ENCODE data around the gene FAM168A. TPM values are rescaled to one million over a fixed set of nuclear protein-coding genes. Genes with fewer than 3 reads are reported as not detected.

Gene FAM168A
- polyA plus RNA-seq, 5 donors = 32.8 to 41.7 (median 38.3) TPM

DNA sequence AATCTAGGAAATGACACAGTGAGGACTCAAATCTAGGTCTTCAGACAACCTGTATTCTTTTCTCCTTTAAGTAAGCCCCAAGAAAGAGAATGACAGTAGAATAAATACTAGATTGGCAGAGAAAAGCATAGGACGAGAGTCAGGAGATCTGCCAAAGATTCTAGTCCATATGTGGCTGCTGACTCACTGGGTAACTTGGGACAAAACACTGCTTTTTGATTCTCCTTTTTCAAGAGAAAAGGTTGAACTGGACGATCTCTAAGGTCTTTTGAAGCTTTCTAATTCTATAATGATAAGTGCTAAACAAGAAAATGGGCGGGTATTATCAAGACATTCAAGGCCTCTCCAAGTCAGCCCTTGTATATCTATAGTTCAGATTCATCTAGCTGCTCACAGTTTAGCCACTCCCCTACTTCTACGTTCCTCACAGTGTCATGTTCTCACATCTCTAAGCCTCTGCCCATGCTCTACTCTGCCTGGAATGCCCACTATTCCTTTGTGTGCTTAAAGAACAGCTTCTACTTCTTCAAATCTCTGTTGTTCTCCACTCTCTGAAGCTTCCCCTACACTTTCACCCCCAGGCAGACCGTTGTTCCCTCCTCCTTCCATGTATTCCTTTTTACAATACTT lies 168.7 kb downstream of the FAM168A start:
- DNase-seq = no peak

GRCh38 chr11:73428699-73429098 lies 169.2 kb downstream of the FAM168A start:
- no peak for DNase-seq

DNA sequence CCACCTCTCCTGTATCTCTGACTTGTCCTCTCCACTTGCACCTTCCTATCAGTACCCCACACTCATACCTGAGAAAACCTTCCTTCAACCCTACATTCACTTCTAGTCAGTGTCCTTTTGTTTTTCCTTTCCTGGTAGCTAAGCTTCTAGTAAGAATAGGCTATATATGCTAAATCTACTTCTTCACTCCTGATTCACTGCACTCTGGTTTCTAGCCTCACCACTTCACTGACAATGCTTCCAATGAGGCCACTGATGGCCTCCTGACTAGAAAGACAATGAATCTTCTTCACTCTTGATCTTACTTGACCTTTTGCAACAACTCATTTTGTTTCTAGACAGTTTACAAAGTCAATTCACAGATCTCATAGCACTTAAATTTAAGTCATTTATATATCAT lies 169.7 kb downstream of the FAM168A start:
- no peak for DNase-seq

GRCh38 chr11:73426219-73426850 lies 171.6 kb downstream of the FAM168A start:
- no peak for DNase-seq

GRCh38 chr11:73425108-73425507 lies 172.8 kb downstream of the FAM168A start:
- no peak for DNase-seq

- DNase-seq = no peak
Observed at GRCh38 chr11:73423506-73423905, 174.4 kb downstream of the FAM168A start.

GRCh38 chr11:73422886-73423285 lies 175.0 kb downstream of the FAM168A start:
- no peak for DNase-seq

- no peak for DNase-seq
Observed at GRCh38 chr11:73420136-73420535, 177.8 kb downstream of the FAM168A start.

DNA sequence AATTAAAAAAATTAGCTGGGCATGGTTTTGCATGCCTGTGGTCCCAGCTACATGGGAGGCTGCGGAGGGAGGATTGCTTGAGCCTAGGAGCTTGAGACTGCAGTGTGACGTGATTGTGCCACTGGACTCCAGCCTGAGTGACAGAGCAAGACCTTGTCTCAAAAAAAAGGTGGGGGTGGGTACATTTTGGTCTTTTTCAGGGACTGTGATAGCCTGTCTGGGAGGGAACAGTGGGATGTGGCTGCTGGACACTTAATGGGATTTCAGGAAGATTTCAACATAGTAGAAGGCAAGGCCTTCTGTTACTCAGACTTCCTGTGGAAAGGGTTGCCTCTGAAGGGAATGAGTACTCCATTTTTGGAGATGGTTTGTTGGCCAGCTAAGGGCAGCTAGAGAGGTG lies 181.1 kb downstream of the FAM168A start:
- DNase-seq = no peak

GRCh38 chr11:73415854-73416615 lies 181.9 kb downstream of the FAM168A start:
- DNase-seq = no peak

GRCh38 chr11:73414977-73415651 lies 182.8 kb downstream of the FAM168A start:
- DNase-seq = no peak

- DNase-seq = no peak
Observed at GRCh38 chr11:73413256-73413655, 184.7 kb downstream of the FAM168A start.

DNA sequence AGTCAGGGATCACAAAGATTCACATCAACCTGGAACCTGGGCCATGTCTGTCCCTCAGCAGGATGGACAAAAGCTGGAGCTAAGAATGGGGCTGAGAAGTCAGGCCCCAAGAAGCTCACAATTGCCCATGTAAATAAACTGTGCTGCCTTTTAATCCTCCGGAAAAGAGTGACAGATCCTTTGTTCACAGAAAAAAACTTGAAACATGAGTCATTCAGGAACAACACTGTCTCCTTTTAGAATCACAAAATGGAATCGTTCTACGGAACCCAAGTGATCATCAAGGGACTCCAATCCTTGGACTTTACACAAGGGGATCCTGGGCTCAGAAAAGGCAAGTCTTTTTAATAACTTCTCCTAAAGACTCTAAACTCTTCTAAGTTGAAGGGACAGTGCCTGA lies 185.6 kb downstream of the FAM168A start:
- DNase-seq = no peak

- no peak for DNase-seq
Observed at GRCh38 chr11:73411031-73411430, 186.9 kb downstream of the FAM168A start.

GRCh38 chr11:73410627-73411026 lies 187.3 kb downstream of the FAM168A start:
- no peak for DNase-seq

GRCh38 chr11:73409431-73409830 lies 188.5 kb downstream of the FAM168A start:
- no peak for DNase-seq

- DNase-seq = no peak
Observed at GRCh38 chr11:73406619-73407018, 191.3 kb downstream of the FAM168A start.

GRCh38 chr11:73406131-73406530 lies 191.8 kb downstream of the FAM168A start:
- no peak for DNase-seq

DNA sequence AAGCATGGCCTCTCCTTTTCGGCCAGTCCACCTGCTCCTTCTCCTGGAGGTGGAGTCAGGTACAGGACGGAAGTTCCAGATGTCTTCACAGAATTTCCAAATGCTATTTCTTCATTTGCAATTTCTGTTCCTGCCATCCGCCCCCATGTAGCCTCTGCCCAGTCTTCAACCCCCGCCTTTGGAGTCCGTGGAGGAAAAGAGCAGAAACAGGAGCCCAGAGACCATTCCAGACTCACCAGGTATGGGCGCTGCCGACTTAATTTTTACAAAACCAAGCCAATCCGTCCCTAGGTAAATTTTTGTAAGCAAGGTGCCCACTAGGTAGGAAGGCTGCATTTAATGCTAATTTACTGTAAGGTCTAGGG lies 192.8 kb downstream of the FAM168A start:
- no peak for DNase-seq

DNA sequence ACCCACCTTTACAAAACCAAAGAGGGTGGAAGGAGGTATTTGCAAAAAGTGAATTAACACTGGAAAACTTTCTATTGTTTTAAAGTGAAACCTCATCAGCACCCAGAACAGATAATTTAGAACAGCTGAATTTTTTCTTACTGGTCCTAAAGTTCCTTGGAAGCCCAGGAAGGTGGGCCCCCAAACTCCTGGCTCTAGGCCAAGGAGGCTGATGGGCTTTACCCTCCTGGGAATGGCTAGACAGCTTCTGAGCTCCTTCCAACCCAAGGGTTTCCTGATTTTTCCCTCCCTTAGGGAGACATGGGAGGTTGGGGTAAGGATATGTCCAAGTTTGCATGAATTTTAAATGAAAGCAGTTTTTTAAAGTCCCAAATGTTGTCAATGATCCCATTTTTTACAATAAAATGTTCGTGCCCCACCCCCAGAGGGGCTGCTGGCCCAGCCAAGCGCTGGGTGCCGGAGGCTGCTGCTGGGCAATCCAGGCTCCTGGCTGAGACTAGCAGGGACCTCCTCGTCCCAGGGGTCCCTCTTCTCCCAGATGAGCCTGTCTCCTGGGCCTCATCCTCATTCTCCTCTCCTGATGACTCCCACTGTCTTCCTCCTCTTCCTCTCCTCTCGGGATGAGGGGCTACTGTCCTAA lies 193.3 kb downstream of the FAM168A start:
- no peak for DNase-seq

DNA sequence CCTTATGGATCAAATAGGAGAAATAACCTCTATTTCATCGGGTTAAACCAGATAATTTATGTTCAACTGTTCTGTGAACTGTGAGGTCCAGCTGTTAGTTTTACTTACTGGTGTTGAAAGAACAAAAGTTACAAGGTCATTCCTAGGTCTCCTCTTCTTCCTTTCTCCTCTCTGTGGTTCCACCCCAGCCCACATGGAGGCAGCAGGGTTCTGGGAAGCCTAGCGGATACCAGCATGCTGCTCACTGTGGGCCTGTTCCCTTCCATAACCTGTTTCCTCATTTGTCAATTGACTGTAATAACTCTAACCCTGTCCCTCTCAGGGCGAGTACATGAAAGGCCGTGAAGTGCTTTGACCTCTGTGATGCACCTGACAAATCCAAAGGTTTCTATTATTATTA lies 193.9 kb downstream of the FAM168A start:
- DNase-seq = no peak

GRCh38 chr11:73403541-73403940 lies 194.4 kb downstream of the FAM168A start:
- no peak for DNase-seq
